Nephron (organoid): ENCODE measurements around the gene IGF2BP2.

Experiments used
- H3K27ac Mint-ChIP-seq, 3 experiments: 2 replicates each; pipeline ENCODE4 v1.8.0; 2020; ENCODE audit warnings: mixed read lengths in 3 of 3, mild to moderate bottlenecking in 2 of 3, moderate library complexity in 1 of 3
- H3K27me3 Mint-ChIP-seq: 2 replicates; pipeline ENCODE4 v1.8.0; 2021; ENCODE audit warnings: low read depth, mild to moderate bottlenecking, moderate library complexity, mixed read lengths
- H3K36me3 Mint-ChIP-seq: 2 replicates; pipeline ENCODE4 v1.8.0; 2020; ENCODE audit warnings: low read depth, mixed read lengths
- H3K4me1 Mint-ChIP-seq: 2 replicates; pipeline ENCODE4 v1.8.0; 2020; ENCODE audit warnings: mixed read lengths
- H3K4me3 Mint-ChIP-seq, 3 experiments: 2 replicates each; pipeline ENCODE4 v1.8.0; 2020; ENCODE audit warnings: mild to moderate bottlenecking in 3 of 3, mixed read lengths in 3 of 3, moderate library complexity in 2 of 3
- H3K9me3 Mint-ChIP-seq: 2 replicates; pipeline ENCODE4 v1.8.0; 2020; ENCODE audit warnings: mixed read lengths
- CTCF ChIP-seq, 3 experiments: fragments of 200-600 bp; sonication (generic); IDR thresholded peaks; one replicate each; pipeline ENCODE4 v1.5.0; 2021; ENCODE audit warnings: antibody characterized with exemption in 3 of 3; ENCODE audit not compliant: unreplicated experiment in 3 of 3

IGF2BP2 gene

DNA sequence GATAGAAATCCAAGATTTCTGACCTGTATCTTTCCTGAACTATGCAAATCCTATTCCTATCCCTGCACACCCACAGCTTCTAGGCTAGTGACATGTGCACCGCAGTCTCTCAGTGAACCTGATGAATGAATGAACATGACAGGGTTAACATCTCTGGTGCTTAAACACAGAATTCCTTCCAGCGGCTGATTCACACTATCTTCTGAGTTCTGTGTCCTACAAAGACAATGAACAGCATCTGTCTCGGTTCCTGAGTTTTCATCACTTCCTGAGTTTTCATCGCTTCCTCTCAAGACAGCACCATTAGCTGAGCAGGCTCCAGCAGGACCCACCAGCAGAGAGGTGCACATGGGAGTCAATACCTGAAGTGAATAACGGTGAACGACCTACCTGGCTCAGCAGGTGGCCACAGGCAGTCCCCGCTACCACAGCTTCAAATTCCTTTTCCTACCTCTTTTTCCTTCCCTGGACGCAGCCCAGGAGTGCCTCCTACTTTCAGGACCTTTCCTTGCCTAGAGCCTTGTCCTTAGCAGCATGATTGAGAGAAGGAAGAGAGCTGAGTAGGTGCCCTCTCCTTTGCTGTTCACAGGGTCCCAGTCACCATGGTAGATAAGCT is 113.5 kb downstream of the IGF2BP2 start:
- Mint-ChIP-seq H3K36me3 (peaks cover 13% of the 10 kb centered on the region), H3K27ac (peak overlapping the region in 2 of 3 experiments; percentile 4 to 38), H3K4me1 (peaks cover 44% of the 10 kb centered on the region), H3K4me3 (no peak overlapping the region), H3K9me3 (no peaks in the 10 kb centered on the region), H3K27me3 (no peaks in the 10 kb centered on the region)
- TF ChIP-seq CTCF (IDR thresholded peaks at IDR 0.05; ENCODE audit: unreplicated experiment in 3 of 3): no peak

DNA sequence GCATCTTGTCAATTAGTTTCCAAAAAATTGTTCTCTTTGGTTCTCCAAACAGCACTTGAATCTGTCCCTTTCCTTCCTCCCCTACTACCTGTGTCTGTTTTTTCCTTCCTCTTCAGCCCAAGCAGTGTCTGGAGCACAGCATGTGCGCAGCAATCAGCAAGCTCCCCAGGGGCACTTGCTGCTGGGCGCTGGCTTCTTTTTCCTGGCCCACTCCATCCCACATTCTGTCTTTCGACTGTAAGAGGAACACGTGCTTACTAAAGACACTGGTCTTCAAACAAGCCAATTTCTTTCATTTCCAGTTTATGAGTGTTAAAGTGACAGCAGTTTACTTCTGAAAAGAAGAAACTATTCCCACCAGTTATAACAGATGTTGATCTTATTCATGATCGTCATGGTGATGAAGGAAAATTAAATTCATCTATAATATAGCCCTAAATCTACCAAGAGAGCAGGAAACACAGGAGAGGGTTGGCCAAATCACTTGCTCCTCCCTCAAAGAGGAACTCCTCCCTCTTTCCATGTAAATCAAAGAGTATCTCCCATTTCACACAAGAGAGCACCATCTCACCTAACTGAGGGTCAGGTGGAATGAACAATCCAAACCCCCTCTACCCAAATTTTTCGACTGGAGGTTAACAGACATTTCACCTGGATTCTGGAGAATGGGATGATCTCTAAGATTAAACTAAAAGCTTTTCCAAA is 115.4 kb downstream of the IGF2BP2 start:
- peaks cover 13% of the 10 kb centered on the region for H3K36me3 Mint-ChIP-seq

GRCh38 chr3:185708392-185708791 is 116.5 kb downstream of the IGF2BP2 start:
- Mint-ChIP-seq H3K9me3 (no peaks in the 10 kb centered on the region), H3K27ac (peak overlapping the region in 1 of 3 experiments; percentile 24), H3K4me1 (peaks cover 43% of the 10 kb centered on the region), H3K4me3 (no peak overlapping the region), H3K27me3 (no peaks in the 10 kb centered on the region), H3K36me3 (peaks cover 13% of the 10 kb centered on the region)
- TF ChIP-seq CTCF (IDR thresholded peaks at IDR 0.05; ENCODE audit: unreplicated experiment in 3 of 3): no peak

More for the DNA sequence above, 115.4 kb downstream of the IGF2BP2 start:
- H3K27me3 Mint-ChIP-seq: no peaks in the 10 kb centered on the region
- no peak overlapping the region for H3K4me3 Mint-ChIP-seq
- peaks cover 32% of the 10 kb centered on the region for H3K4me1 Mint-ChIP-seq
- no peak for TF ChIP-seq CTCF (IDR thresholded peaks at IDR 0.05; ENCODE audit: unreplicated experiment in 3 of 3)
- no peaks in the 10 kb centered on the region for H3K9me3 Mint-ChIP-seq
- H3K27ac Mint-ChIP-seq: peak overlapping the region in 1 of 3 experiments; percentile 36

- Mint-ChIP-seq H3K9me3 (no peaks in the 10 kb centered on the region), H3K4me1 (peaks cover 43% of the 10 kb centered on the region), H3K4me3 (no peak overlapping the region), H3K27ac (no peak overlapping the region), H3K36me3 (peaks cover 13% of the 10 kb centered on the region), H3K27me3 (no peaks in the 10 kb centered on the region)
- TF ChIP-seq CTCF (IDR thresholded peaks at IDR 0.05; ENCODE audit: unreplicated experiment in 3 of 3): no peak
Observed at GRCh38 chr3:185705498-185705897, 119.3 kb downstream of the IGF2BP2 start.

- H3K4me3 Mint-ChIP-seq: no peak overlapping the region
- no peaks in the 10 kb centered on the region for H3K27me3 Mint-ChIP-seq
- peaks cover 40% of the 10 kb centered on the region for H3K4me1 Mint-ChIP-seq
- H3K36me3 Mint-ChIP-seq: peaks cover 3% of the 10 kb centered on the region
- H3K27ac Mint-ChIP-seq: peak overlapping the region; percentile 63 to 79 (median 67)
- H3K9me3 Mint-ChIP-seq: no peaks in the 10 kb centered on the region
- no peak for TF ChIP-seq CTCF (IDR thresholded peaks at IDR 0.05; ENCODE audit: unreplicated experiment in 3 of 3)
Observed at GRCh38 chr3:185702262-185703225, 122.3 kb downstream of the IGF2BP2 start.
